H9 (cell line): ENCODE measurements around the gene RSPH9. TPM values are rescaled to one million over a fixed set of nuclear protein-coding genes. Genes with fewer than 3 reads are reported as not detected.

ENCODE experiments used
- DNase-seq: peaks from one replicate; pipeline ENCODE4 v3.0.0-alpha.2; 2017
- H2AFZ ChIP-seq: one replicate; pipeline ENCODE4 v1.6.1; 2013; ENCODE audit warnings: mild to moderate bottlenecking, low read length, control low read depth, moderate library complexity
- H2AK5ac ChIP-seq: 2 replicates; pipeline ENCODE4 v1.6.1; 2013; ENCODE audit warnings: low read length, control low read depth, mixed read lengths; ENCODE audit not compliant: insufficient read length
- H2BK120ac ChIP-seq: one replicate; pipeline ENCODE4 v1.6.1; 2013; ENCODE audit warnings: low read depth, mild to moderate bottlenecking, low read length, control low read depth, inconsistent platforms; ENCODE audit not compliant: poor library complexity, severe bottlenecking
- H2BK12ac ChIP-seq: 2 replicates; pipeline ENCODE4 v1.6.1; 2013; ENCODE audit warnings: low read length, control low read depth, mixed read lengths, low read depth; ENCODE audit not compliant: insufficient read length
- H2BK15ac ChIP-seq: 2 replicates; pipeline ENCODE4 v1.6.1; 2013; ENCODE audit warnings: low read depth, low read length, control low read depth
- H2BK20ac ChIP-seq: one replicate; pipeline ENCODE4 v1.6.1; 2013; ENCODE audit warnings: low read depth, mild to moderate bottlenecking, low read length, control low read depth, inconsistent platforms; ENCODE audit not compliant: poor library complexity, severe bottlenecking
- H2BK5ac ChIP-seq: 2 replicates; pipeline ENCODE4 v1.6.1; 2013; ENCODE audit warnings: low read length, control low read depth, mixed read lengths; ENCODE audit not compliant: insufficient read length
- H3K14ac ChIP-seq: 2 replicates; pipeline ENCODE4 v1.6.1; 2013; ENCODE audit warnings: low read length, control low read depth; ENCODE audit not compliant: insufficient read depth
- H3K18ac ChIP-seq: 2 replicates; pipeline ENCODE4 v1.6.1; 2013; ENCODE audit warnings: low read depth, mild to moderate bottlenecking, mixed read lengths, low read length, control low read depth; ENCODE audit not compliant: insufficient read length
- H3K23ac ChIP-seq: 2 replicates; pipeline ENCODE4 v1.6.1; 2013; ENCODE audit warnings: low read length, control low read depth, mixed read lengths, low read depth; ENCODE audit not compliant: insufficient read length
- H3K23me2 ChIP-seq: 2 replicates; pipeline ENCODE4 v1.6.1; 2013; ENCODE audit warnings: low read depth, mild to moderate bottlenecking, mixed read lengths, low read length, control low read depth; ENCODE audit not compliant: insufficient read length, poor library complexity, severe bottlenecking
- H3K27ac ChIP-seq: 2 replicates; pipeline ENCODE4 v1.5.1; 2013; ENCODE audit warnings: low read length, control low read depth, mixed read lengths, low read depth; ENCODE audit not compliant: insufficient read length
- H3K27me3 ChIP-seq: 2 replicates; pipeline ENCODE4 v1.6.1; 2013; ENCODE audit warnings: low read length, control low read depth, inconsistent platforms; ENCODE audit not compliant: insufficient read depth
- H3K4ac ChIP-seq: 2 replicates; pipeline ENCODE4 v1.6.1; 2013; ENCODE audit warnings: low read depth, mild to moderate bottlenecking, control low read depth, inconsistent platforms, low read length, moderate library complexity
- H3K4me1 ChIP-seq: 2 replicates; pipeline ENCODE4 v1.6.1; 2013; ENCODE audit warnings: low read length, control low read depth, inconsistent platforms; ENCODE audit not compliant: insufficient read depth
- H3K4me2 ChIP-seq: 2 replicates; pipeline ENCODE4 v1.6.1; 2013; ENCODE audit warnings: low read length, control low read depth, mixed read lengths; ENCODE audit not compliant: insufficient read length, insufficient read depth
- H3K56ac ChIP-seq: 2 replicates; pipeline ENCODE4 v1.6.1; 2013; ENCODE audit warnings: low read depth, mild to moderate bottlenecking, mixed read lengths, low read length, control low read depth; ENCODE audit not compliant: insufficient read length
- H3K79me1 ChIP-seq: 2 replicates; pipeline ENCODE4 v1.6.1; 2013; ENCODE audit warnings: low read depth, mild to moderate bottlenecking, moderate library complexity, low read length, control low read depth, inconsistent platforms; ENCODE audit not compliant: insufficient read depth, poor library complexity, severe bottlenecking
- H3K79me2 ChIP-seq: 2 replicates; pipeline ENCODE4 v1.6.1; 2013; ENCODE audit warnings: low read length, control low read depth, inconsistent platforms; ENCODE audit not compliant: insufficient read depth
- H3K9ac ChIP-seq: 2 replicates; pipeline ENCODE4 v1.6.1; 2013; ENCODE audit warnings: low read length, control low read depth, mixed read lengths; ENCODE audit not compliant: insufficient read length; ENCODE audit errors: extremely low read depth
- H3K9me3 ChIP-seq: one replicate; pipeline ENCODE4 v1.6.1; 2013; ENCODE audit warnings: low read depth, low read length, inconsistent platforms; ENCODE audit not compliant: control insufficient read depth
- H3T11ph ChIP-seq: one replicate; pipeline ENCODE4 v1.6.1; 2013; ENCODE audit warnings: mild to moderate bottlenecking, low read length, control low read depth, inconsistent platforms
- H4K20me1 ChIP-seq: one replicate; pipeline ENCODE4 v1.6.1; 2013; ENCODE audit not compliant: control insufficient read depth, insufficient read length, insufficient read depth
- H4K5ac ChIP-seq: 2 replicates; pipeline ENCODE4 v1.6.1; 2013; ENCODE audit warnings: low read depth, mild to moderate bottlenecking, mixed read lengths, low read length, control low read depth; ENCODE audit not compliant: insufficient read length
- H4K8ac ChIP-seq: replicated peaks from 2 replicates; pipeline ENCODE4 v1.6.1; 2013; ENCODE audit warnings: low read length, control low read depth, mixed read lengths, low read depth; ENCODE audit not compliant: insufficient read length
- H4K91ac ChIP-seq: 2 replicates; pipeline ENCODE4 v1.6.1; 2013; ENCODE audit warnings: low read depth, mild to moderate bottlenecking, moderate library complexity, mixed read lengths, low read length, control low read depth; ENCODE audit not compliant: insufficient read length
- H3K27ac Mint-ChIP-seq, 3 experiments: 2 replicates in 2 of 3; 3 replicates in 1 of 3; pipeline ENCODE4 v1.8.0; 2020 to 2021; ENCODE audit warnings: mixed read lengths in 3 of 3, mild to moderate bottlenecking in 1 of 3, moderate library complexity in 1 of 3
- H3K27me3 Mint-ChIP-seq: 2 replicates; pipeline ENCODE4 v1.8.0; 2021; ENCODE audit warnings: low read depth, mild to moderate bottlenecking, moderate library complexity, mixed read lengths
- H3K36me3 Mint-ChIP-seq, 3 experiments: 2 replicates in 2 of 3; 3 replicates in 1 of 3; pipeline ENCODE4 v1.8.0; 2020 to 2021; ENCODE audit warnings: low read depth in 3 of 3, mixed read lengths in 3 of 3; ENCODE audit not compliant: insufficient read depth in 1 of 3
- H3K4me1 Mint-ChIP-seq, 2 experiments: 2 replicates each; pipeline ENCODE4 v1.8.0; 2020; ENCODE audit warnings: mixed read lengths in 2 of 2
- H3K4me3 Mint-ChIP-seq, 2 experiments: 2 replicates in 1 of 2; 3 replicates in 1 of 2; pipeline ENCODE4 v1.8.0; 2020 to 2021; ENCODE audit warnings: mild to moderate bottlenecking in 2 of 2, mixed read lengths in 2 of 2, moderate library complexity in 1 of 2
- H3K9me3 Mint-ChIP-seq, 2 experiments: 2 replicates in 1 of 2; 3 replicates in 1 of 2; pipeline ENCODE4 v1.8.0; 2020; ENCODE audit warnings: mild to moderate bottlenecking in 2 of 2, mixed read lengths in 2 of 2, moderate library complexity in 1 of 2
- WGBS: extraction: QIAGEN DNeasy Blood & Tissue Kit; methylation state at CpG from one replicate; pipeline ENCODE4 v1.1.7; 2013; ENCODE audit warnings: missing lambda C conversion rate, low lambda C conversion rate, mixed read lengths; ENCODE audit not compliant: insufficient read length; ENCODE audit errors: extremely low coverage; 5-methylcytosine and 5-hydroxymethylcytosine counted together
- total RNA-seq: library from RNA; stranded (reverse); gene quantifications from 2 replicates; pipeline ENCODE4 v1.2.1, GENCODE V29; 2021
- TF ChIP-seq, protein P1 (sequence below): fragments of 200-600 bp; sonication (generic); conservative IDR thresholded peaks from 3 replicates; pipeline ENCODE4 v1.8.0; 2021; ENCODE audit warnings: antibody characterized with exemption, mild to moderate bottlenecking

The RSPH9 gene
- total RNA-seq, 1 experiment from 2014 or later, result 0.39 TPM

DNA sequence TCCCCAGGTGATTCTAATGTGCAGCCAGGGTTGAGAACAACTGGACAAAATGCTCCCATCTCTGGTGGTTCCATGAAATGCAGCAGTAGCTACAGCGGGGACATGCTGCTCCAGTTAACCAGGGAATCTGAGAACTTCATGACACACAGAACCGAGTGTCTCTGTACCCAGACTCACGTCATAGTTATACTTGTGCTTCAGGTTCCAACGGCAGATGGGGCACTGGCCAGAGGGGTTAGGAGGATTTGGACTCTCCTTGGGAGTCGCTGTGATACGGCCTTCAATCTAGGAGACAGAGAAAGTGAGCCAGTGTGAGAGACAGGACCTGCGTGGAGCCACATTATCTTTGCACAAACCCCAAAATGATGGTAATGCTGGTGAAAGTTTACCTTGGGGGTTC lies 33.5 kb downstream of the RSPH9 start:
- peaks cover 9% of the 10 kb centered on the region in 2 experiments for H3K4me1 Mint-ChIP-seq
- Histone ChIP-seq H3K14ac (no peak overlapping the region), H3K9me3 (no peaks in the 10 kb centered on the region), H4K91ac (no peak overlapping the region), H3K4me1 (no peaks in the 10 kb centered on the region), H3K27ac (no peak overlapping the region), H2BK120ac (no peak overlapping the region), H2BK5ac (no peak overlapping the region), H3K9ac (no peak overlapping the region), H2AFZ (no peak overlapping the region), H3K18ac (no peak overlapping the region), H4K20me1 (no peaks in the 10 kb centered on the region), H3T11ph (no peak overlapping the region), H3K23ac (no peak overlapping the region), H3K79me2 (no peaks in the 10 kb centered on the region; the same call in 1 of the 2 replicates), H4K8ac (no peak overlapping the region), H2BK12ac (no peak overlapping the region), H3K4ac (no peak overlapping the region), H3K4me2 (no peak overlapping the region), H2AK5ac (no peak overlapping the region), H3K79me1 (peaks cover 2% of the 10 kb centered on the region), H2BK15ac (no peak overlapping the region), H4K5ac (no peak overlapping the region), H2BK20ac (no peak overlapping the region), H3K56ac (no peak overlapping the region), H3K23me2 (no peaks in the 10 kb centered on the region), H3K27me3 (no peaks in the 10 kb centered on the region; the same call in 1 of the 2 replicates)
- no peaks in the 10 kb centered on the region for H3K9me3 Mint-ChIP-seq
- TF ChIP-seq, protein P1, sequence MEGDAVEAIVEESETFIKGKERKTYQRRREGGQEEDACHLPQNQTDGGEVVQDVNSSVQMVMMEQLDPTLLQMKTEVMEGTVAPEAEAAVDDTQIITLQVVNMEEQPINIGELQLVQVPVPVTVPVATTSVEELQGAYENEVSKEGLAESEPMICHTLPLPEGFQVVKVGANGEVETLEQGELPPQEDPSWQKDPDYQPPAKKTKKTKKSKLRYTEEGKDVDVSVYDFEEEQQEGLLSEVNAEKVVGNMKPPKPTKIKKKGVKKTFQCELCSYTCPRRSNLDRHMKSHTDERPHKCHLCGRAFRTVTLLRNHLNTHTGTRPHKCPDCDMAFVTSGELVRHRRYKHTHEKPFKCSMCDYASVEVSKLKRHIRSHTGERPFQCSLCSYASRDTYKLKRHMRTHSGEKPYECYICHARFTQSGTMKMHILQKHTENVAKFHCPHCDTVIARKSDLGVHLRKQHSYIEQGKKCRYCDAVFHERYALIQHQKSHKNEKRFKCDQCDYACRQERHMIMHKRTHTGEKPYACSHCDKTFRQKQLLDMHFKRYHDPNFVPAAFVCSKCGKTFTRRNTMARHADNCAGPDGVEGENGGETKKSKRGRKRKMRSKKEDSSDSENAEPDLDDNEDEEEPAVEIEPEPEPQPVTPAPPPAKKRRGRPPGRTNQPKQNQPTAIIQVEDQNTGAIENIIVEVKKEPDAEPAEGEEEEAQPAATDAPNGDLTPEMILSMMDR, result no peak
- H3K4me3 Mint-ChIP-seq, result no peak overlapping the region
- DNase-seq, result no peak
- H3K36me3 Mint-ChIP-seq, result peaks cover 37 to 70% (median 45%) of the 10 kb centered on the region in 3 experiments; a peak in 6 of 7 replicates
- no peaks in the 10 kb centered on the region for H3K27me3 Mint-ChIP-seq
- WGBS, result no CpG with 5 or more reads among the region's 7 CpGs
- peak overlapping the region in 1 of 3 experiments; percentile 48; a peak in 1 of 7 replicates for H3K27ac Mint-ChIP-seq
